ENCODE measurements around the gene UBXN1. TPM values are rescaled to one million over a fixed set of nuclear protein-coding genes. Genes with fewer than 3 reads are reported as not detected.

UBXN1 gene
- total RNA-seq, 2 experiments from 2014 or later, result 101 to 129 TPM

DNA sequence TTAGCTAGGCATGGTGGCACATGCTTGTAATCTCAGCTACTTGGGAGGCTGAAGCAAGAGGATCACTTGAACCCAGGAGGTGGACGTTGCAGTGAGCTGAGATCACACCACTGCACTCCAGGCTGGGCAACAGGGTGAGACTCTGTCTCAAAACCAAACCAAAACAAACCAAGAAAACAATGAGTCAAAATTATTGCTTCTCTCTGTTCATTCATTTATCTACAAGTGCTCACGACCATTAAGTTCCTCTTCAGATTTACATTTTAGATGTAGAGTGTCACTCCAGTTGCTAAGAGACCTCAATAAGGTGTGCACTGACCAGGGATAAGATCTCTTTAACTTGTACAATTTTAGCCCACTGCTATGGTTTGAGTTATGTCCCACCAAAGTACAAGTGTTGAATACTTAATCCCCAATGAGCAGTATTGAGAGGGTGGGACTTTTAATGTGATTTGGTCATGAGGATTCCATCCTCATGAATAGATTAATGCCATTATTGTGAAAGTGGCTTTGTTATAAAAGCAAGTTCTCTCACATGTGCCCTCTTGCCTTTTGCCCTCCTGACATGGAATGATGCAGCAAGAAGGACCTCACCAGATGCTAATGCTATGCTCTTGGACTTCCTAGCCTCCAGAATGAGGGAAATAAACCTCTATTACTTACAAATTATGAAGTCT is 40.6 kb upstream of the UBXN1 start:
- TF ChIP-seq EZH2phosphoT487 (IDR thresholded peaks at IDR 0.05; ENCODE audit: borderline replicate concordance, low read depth, low read length) (no peak), CTCF (conservative IDR thresholded peaks at IDR 0.05; ENCODE audit: low read length) (no peak)
- H3K4me2 ChIP-seq (ENCODE audit: low read length), result no peak overlapping the region

GRCh38 chr11:62716816-62717215 is 37.9 kb upstream of the UBXN1 start:
- Histone ChIP-seq H3K4me3 (ENCODE audit: low read depth, low read length, poor library complexity, severe bottlenecking) (no peak overlapping the region), H3K27ac (ENCODE audit: low read depth, low read length, poor library complexity, severe bottlenecking) (no peak overlapping the region), H2AFZ (ENCODE audit: low read length) (no peak overlapping the region), H3K9me3 (ENCODE audit: low read length) (no peaks in the 10 kb centered on the region), H3K79me2 (ENCODE audit: insufficient read depth, low read depth, low read length) (peaks cover 21% of the 10 kb centered on the region; the same call in 1 of the 2 replicates), H3K4me1 (ENCODE audit: insufficient read depth, low read length, poor library complexity, severe bottlenecking) (peaks cover 12% of the 10 kb centered on the region), H3K36me3 (ENCODE audit: insufficient read depth, low read length) (peaks cover 99% of the 10 kb centered on the region), H3K4me2 (ENCODE audit: low read length) (no peak overlapping the region), H4K20me1 (ENCODE audit: insufficient read depth, low read length) (no peaks in the 10 kb centered on the region), H3K9me2 (ENCODE audit: insufficient read depth, low read length) (no peaks in the 10 kb centered on the region)
- DNase-seq (ENCODE audit: low spot score), result no peak
- ChIA-PET POLR2A (interaction anchor here (0.9 kb wide), 1 partner anchor 118 kb away, joined by 3 read pairs; no protein-coding TSS in a partner anchor), CTCF (ENCODE audit: unreplicated experiment) (interaction anchor here (1.1 kb wide), 1 partner anchor 11 kb away, joined by 3 read pairs; the partner anchor contains the start of gene HNRNPUL2)
- intact Hi-C loops (cut with micrococcal nuclease; ENCODE audit: unreplicated experiment), result no loop called here
- BruUV-seq (replicated peaks), result no TSS peak
- TF ChIP-seq CTCF (conservative IDR thresholded peaks at IDR 0.05; ENCODE audit: low read length) (no peak), EZH2phosphoT487 (IDR thresholded peaks at IDR 0.05; ENCODE audit: borderline replicate concordance, low read depth, low read length) (no peak)

More for the DNA sequence above, 40.6 kb upstream of the UBXN1 start:
- intact Hi-C loops (cut with micrococcal nuclease; ENCODE audit: unreplicated experiment), result no loop called here
- Histone ChIP-seq H2AFZ (ENCODE audit: low read length) (no peak overlapping the region), H3K9me2 (ENCODE audit: insufficient read depth, low read length) (no peaks in the 10 kb centered on the region), H4K20me1 (ENCODE audit: insufficient read depth, low read length) (peaks cover 15% of the 10 kb centered on the region), H3K4me3 (ENCODE audit: low read depth, low read length, poor library complexity, severe bottlenecking) (no peak overlapping the region), H3K36me3 (ENCODE audit: insufficient read depth, low read length) (peaks cover 99% of the 10 kb centered on the region), H3K4me1 (ENCODE audit: insufficient read depth, low read length, poor library complexity, severe bottlenecking) (peaks cover 7% of the 10 kb centered on the region), H3K27ac (ENCODE audit: low read depth, low read length, poor library complexity, severe bottlenecking) (no peak overlapping the region), H3K9me3 (ENCODE audit: low read length) (no peaks in the 10 kb centered on the region), H3K79me2 (ENCODE audit: insufficient read depth, low read depth, low read length) (peaks cover 48% of the 10 kb centered on the region)
- CTCF ChIA-PET (ENCODE audit: unreplicated experiment), result no interaction called here
- BruUV-seq (replicated peaks), result no TSS peak
- POLR2A ChIA-PET, result interaction anchor here (0.7 kb wide), 1 partner anchor 11 kb away, joined by 4 read pairs; no protein-coding TSS in a partner anchor
- no peak for DNase-seq (ENCODE audit: low spot score)

DNA sequence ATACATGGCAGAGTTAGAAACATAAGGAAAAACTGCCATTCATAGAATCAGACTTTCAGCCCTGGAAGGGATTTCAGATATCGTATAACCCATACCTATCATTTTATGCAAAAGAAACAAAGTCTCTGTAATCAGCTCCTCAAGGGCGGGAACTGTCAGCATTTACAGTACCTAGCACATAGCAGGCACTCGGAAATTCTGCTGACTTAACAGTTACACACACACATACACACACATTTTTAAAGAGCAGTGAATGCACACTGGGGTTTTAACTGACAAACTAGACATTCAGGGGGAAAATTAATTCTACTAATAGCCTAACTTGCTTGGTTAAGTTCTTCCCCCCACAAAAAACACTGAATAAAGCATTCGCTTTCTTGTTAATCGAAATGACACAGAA is 37.3 kb upstream of the UBXN1 start:
- no peaks in the 10 kb centered on the region for H3K9me3 ChIP-seq (ENCODE audit: low read length)
- H3K27ac ChIP-seq (ENCODE audit: low read depth, low read length, poor library complexity, severe bottlenecking), result no peak overlapping the region
- no peak overlapping the region for H2AFZ ChIP-seq (ENCODE audit: low read length)
- peaks cover 99% of the 10 kb centered on the region for H3K36me3 ChIP-seq (ENCODE audit: insufficient read depth, low read length)
- no peak for TF ChIP-seq CTCF (conservative IDR thresholded peaks at IDR 0.05; ENCODE audit: low read length)
- TF ChIP-seq EZH2phosphoT487 (IDR thresholded peaks at IDR 0.05; ENCODE audit: borderline replicate concordance, low read depth, low read length), result no peak
- peaks cover 12% of the 10 kb centered on the region for H3K4me1 ChIP-seq (ENCODE audit: insufficient read depth, low read length, poor library complexity, severe bottlenecking)
- DNase-seq (ENCODE audit: low spot score), result no peak
- intact Hi-C loops (cut with micrococcal nuclease; ENCODE audit: unreplicated experiment), result no loop called here
- no peak overlapping the region for H3K4me2 ChIP-seq (ENCODE audit: low read length)
- ChIA-PET CTCF (ENCODE audit: unreplicated experiment) (no interaction called here), POLR2A (interaction anchor here (0.9 to 1.2 kb wide), 2 partner anchors 11 to 117 kb away, joined by 3 to 6 read pairs; partner anchors contain the start of gene HNRNPUL2)
- no TSS peak for BruUV-seq (replicated peaks)
- peaks cover 15% of the 10 kb centered on the region; the same call in 1 of the 2 replicates for H3K79me2 ChIP-seq (ENCODE audit: insufficient read depth, low read depth, low read length)
- no peak overlapping the region for H3K4me3 ChIP-seq (ENCODE audit: low read depth, low read length, poor library complexity, severe bottlenecking)
- no peaks in the 10 kb centered on the region for H3K9me2 ChIP-seq (ENCODE audit: insufficient read depth, low read length)
- H4K20me1 ChIP-seq (ENCODE audit: insufficient read depth, low read length), result no peaks in the 10 kb centered on the region
